Stimulated activated CD8-positive, alpha-beta memory T cell treated with anti-CD3 and anti-CD28 coated beads, Interleukin-12 subunit alpha, Interleukin-12 subunit beta, amount 100 ng/mL, for 24 hours (primary cell): Measurements from ENCODE around the gene IPO13.

Experiments
- DNase-seq: peaks from one replicate; pipeline ENCODE4 v3.0.0-alpha.2; 2020; ENCODE audit errors: extremely low read depth

Gene IPO13

DNA sequence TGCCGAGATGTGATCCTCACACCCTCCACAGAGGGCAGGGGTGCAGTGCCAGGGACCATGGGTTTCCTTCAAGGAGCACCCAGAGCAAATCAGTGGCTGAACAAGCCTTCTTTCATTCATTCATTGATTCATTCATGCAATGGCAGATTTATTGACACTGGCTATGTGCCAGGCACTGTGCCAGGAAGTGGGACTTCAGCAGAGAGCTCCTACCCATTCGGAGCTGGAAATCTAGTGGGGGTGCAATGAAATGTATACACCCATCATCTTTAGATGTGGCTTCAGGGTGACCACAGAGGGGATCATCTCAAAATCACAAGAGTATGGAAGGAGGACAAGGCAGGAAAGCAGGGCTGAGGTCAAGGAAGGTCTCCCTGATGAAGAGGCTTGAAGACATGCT lies 65.7 kb downstream of the IPO13 start:
- DNase-seq = no peak

DNA sequence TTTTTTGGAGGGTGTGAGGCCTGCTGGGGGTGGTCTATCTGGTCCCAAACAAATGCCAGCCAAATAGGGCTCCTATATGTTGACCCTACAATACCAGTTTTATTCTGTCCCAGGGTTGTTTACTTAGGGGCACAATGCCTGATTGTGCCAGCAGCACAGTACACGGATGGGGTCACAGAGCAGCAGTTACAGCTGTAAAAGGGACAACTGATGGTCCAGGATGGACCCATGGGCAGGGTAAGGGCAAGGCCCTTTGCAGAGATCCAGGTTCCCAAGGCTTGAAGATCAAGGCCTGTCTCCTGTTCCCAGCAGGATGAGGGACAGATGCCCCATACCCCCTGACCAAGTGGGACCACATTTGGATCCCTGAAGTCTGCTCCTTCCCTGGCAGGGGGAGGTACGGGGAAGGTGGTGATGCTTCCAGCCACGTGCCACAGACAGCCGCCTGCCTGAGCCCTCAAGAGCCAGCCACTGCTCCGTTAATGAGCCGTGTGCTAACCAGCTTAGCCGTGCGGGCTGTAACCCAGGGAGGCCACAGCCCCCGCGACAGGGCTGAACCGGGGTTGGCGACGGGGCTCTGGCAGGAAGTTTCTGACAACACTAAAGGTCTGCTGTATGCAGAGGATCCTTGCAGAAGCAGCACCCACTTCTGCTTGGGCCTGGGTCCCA lies 66.3 kb downstream of the IPO13 start:
- no peak for DNase-seq

DNA sequence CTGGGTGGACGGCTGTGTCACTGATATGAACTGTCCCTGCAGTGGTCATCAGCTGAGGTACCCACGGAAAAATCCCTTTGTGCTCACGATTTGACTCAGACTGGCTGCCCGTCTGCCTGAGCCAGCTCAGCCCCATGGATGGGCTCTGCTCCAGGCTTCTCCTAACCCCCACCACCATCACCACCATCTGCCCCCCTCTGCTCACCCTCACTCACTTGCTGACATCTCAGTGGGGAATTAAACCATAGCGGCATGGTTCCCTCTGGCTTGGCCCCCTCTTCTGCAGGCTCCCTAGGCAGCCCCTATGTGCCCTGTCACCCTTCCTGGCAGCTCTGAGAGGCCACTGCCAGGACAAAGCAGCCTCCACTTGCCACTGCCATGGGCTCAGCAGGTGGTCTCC lies 67.2 kb downstream of the IPO13 start:
- no peak for DNase-seq

DNA sequence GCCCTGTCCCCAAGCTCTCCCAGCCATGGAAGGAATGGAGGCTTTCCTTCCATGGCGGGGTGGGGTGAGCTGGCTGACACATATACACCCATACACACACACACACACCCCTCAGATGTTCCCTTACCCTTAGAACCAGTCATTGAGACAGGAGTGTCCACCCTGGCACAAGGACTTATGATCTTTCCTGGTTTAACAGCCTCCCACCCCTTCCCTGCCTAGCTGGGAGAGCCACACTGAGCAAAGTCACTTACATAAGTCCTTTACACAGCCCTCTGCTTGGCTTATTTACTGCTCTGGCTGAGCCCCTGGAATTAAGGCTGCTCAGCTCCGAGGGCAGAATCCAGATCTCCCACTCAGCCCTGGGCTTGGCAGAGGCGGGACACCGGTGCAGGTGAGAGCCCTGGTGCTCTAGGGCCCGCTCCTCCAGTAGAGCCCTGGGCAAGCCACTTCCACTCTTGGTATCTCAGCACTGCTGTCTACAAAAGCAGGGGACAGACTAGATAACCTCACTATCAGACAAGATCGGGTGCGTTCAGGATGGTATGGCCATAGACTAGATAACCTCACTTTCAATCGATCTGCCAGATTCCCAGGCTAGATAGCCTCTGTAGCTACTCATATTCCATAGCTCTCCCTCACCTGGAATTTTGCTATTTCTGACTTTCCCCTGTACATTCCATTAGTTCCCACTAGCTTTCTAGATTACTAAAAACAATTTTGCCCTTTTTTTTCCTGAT lies 67.8 kb downstream of the IPO13 start:
- no peak for DNase-seq

DNA sequence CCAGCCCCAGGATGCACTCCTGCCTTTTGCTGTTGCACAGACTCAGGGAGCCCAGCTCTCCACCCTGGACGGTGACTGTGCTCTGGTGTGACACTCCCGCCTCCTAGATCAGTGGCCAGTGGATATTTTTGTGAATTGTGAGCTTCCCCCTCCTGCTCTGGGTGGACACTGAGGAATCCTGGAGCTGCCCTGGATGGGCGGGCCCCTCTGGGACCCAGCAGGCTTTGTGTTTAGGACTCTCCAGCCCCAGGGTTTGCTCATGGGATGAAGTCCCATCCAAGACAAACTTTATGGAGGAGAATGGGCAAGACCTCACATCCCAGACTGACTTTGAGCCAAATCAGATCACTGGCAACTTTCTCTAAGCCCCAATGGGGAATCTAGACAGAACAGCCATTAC lies 68.5 kb downstream of the IPO13 start:
- DNase-seq = no peak

DNA sequence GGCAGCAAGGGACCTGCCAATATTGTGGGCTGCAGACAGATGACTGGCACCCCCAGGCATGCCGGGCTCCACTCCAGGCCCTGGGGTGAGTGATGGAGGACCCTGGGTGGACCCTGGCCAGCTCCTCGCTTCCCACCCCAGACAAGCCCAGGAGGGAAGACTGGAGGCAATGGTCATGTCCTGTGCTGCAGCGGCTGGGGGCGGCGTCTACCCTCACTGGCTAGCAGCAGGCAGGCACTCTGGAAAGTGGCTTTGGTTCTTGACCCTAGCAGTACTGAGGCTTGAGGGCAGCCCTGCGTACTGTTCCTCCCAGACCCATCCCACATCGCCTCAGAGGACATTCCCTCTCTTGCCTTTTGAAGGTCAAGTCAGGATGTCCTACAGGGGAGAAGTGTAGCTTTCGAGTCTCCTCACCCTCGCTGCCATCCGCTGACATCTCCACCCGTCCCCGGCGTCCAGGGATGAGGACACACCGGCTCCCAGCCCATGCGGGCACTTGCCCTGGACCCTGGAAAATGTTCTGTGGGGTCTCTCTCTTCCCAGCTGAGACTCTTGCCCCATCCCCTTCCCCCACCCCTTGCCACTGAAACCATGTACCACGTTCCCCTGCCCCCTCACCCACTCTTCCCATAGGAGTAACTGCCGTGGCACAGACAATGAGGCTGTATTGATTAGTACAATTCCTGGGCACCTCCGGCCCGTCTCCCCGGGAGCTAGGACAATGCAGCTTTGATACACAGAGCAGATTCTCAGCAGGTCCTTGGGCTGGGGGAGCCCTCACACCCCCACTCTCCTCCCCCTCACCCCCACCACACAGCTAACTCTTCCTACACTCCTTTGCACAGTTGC lies 69.5 kb downstream of the IPO13 start:
- DNase-seq = no peak

DNA sequence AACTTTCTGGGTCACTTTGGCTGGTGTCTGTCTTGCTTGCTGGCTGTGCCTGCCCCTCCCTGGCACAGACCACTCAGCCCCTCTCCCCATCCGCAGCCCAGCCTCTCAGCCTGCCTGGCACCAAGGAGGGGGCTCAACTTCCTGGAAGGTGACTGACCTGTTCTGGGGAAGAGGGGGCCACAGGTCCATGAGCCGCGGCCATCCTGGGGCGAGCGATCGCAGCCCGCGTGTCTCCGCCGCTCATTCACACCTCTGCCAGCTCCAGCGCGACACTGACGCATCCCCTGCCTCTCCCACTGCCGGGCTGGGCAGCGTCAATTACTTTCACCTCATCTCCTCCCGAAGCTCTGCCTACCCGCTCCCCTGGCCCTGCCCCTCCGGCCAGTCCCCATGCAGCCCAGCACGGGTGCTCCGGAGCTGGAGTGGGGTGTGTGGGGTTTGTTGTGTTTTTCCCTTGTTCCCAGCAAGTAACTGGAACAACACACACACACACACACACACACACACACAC lies 70.2 kb downstream of the IPO13 start:
- DNase-seq = no peak
